HT-29 (cell line): ENCODE measurements around the gene CTNNA3. TPM values are rescaled to one million over a fixed set of nuclear protein-coding genes. Genes with fewer than 3 reads are reported as not detected.
"Not testable (repeated sequence)": the region's sequence is repeated elsewhere in the genome, so short reads cannot be mapped to it uniquely, and the experiment has no call there.

ENCODE experiments used
- DNase-seq: peaks from one replicate; pipeline ENCODE4 v3.0.0-alpha.2; 2015; ENCODE audit warnings: low spot score
- total RNA-seq: library from RNA; depleted of rRNA; stranded (reverse); fragments of >200 nt; shearing (Covaris generic); gene quantifications from 2 replicates; pipeline ENCODE4 v1.2.3, GENCODE V29; 2014; rRNA removed

Gene CTNNA3
- not detected in 2 replicates for total RNA-seq

DNA sequence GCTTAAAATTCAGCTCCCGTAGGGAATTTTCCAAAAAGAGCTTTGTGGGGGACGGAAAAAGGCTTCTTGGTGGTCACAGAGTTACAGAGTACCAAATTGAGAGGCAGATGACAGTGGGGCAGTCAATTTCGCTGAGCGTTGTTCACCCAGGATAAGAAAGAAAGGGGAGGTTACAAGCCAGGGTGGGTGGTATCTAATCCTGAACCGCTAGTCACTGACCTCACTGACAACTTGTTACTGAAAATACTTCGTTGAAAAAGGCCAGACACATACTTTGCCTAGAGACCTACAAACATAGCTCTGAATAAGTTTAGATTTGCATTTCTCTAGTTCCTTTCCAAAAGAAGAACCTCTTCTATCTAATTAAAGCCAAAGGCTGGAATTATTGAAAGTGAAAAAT is at the start of gene CTNNA3:
CTNNA3 (minus strand) TSS at position 167 of the 400 bp plus-strand sequence.
- DNase-seq: no peak

DNA sequence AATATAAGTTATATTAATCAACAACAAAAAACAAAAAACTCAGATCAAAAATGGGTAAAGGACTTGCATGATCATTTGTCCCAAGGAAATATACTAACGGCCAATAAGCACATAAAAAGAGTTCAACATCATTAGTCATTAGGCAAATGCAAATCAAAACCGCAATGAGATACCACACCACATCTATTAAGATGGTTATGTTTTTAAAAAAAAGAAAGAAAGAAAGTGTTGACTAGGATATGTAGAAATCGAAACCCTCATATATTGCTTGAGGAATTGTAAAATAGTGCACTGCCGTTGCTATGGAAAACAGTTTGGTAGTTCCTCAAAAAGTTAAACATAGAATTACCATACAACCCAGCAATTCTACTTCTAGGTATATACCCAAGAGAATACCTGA is 39.4 kb upstream of the CTNNA3 start:
- DNase-seq: no peak

DNA sequence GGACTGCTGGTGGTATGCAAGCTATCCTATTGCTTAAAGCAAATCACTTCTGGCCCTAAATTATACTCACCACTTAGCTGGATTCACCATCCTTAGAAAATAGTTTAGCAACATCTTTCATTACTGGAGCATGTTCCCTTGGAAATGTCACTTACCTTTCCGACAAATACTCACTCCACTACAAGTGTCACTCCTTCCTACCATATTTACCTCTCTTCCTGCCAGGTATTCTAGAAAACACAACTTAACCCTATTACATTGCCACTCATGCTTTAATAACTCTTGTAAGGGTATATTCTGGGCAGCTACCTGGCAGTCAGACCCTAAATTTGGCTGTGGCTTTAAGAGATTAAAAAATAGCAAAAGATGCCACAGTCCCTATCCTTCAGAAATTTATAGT is 37.5 kb upstream of the CTNNA3 start:
- DNase-seq: no peak

DNA sequence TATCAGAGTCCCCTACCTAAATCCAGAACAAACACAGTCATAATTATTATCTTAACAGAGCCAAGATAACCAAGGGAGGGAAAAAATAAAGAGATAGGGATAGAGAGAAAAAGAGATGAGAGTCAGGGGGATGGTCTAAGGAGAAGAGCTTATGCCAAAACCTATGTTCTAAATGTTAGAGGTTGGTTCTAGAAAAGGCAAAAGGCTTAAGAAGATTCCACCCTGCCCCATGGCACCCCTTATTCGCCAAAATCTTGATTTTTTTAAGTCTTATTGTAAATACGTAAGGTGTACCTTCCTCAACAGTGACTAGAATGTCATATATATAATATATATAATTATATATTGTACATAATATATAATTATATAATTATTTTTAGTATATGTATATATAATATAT is 29.6 kb upstream of the CTNNA3 start:
- no peak for DNase-seq

DNA sequence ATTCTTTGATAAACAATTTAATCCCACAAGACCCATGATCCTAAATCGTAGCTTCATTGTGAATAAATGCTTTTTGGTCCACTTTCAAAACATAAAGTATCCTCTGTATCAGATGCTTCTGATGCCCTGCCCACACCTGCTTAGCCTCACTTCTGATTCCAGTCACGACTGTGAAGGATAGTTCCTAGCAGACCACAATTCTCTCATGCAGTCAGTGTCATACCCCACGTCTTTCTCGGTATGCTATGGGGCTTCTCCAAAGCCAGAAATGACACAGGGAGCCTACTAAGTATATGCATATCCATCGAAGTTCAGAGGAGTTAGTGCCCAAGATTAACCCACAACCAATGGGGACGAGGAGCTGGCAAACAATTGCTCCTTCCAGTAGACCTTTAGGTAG is 27.6 kb upstream of the CTNNA3 start:
- DNase-seq: no peak

DNA sequence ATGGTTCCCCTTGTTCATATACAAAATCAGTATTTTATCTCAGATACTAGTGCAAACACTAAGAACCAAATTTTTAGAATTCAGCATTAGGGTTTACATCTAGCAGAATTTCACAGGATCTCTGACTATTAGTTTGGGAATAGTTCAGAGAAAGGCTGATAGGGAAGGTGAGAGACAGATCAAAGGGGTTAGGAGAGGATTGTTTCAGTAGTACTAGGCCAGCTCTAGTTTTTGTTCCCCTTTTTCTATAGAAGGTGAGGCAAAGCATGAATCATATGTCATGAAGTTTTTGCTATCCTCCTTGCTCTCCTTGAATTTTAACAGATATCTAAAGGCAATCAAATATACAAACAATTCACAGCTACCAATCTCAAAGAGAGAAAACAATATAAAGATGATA is 26.1 kb upstream of the CTNNA3 start:
- no peak for DNase-seq

DNA sequence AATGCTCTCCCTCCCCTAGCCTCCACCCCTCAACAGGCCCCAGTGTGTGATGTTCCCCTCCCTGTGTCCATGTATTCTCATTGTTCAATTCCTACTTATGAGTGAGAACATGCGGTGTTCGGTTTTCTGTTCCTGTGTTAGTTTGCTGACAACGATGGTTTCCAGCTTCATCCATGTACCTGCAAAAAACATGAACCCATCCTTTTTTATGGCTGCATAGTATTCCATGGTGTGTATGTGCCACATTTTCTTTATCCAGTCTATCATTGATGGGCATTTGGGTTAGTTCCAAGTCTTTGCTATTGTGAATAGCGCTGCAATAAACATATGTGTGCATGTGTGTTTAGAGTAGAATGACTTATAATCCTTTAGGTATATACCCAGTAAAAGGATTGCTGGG is 20.5 kb upstream of the CTNNA3 start:
- not testable (repeated sequence) for DNase-seq

DNA sequence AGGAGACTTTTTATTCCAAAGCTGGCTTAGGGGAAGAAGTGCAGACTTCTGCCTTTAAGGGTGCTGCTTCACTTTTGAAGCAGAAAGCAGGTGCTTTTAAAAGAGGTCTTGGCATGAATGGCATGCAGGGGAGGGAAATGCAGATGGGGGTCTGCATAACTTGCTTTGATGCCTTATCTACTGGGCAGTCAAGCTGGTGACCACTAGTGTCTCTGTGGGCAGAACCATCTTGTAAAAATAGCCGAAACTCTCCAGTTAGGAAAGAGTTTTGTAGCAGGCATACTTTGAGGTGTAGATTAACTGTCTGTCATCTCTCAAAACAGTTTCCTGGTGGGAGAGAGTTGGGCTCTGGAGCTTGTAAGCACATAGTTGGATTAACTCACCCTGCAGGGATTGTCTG is 9.9 kb upstream of the CTNNA3 start:
- no peak for DNase-seq

DNA sequence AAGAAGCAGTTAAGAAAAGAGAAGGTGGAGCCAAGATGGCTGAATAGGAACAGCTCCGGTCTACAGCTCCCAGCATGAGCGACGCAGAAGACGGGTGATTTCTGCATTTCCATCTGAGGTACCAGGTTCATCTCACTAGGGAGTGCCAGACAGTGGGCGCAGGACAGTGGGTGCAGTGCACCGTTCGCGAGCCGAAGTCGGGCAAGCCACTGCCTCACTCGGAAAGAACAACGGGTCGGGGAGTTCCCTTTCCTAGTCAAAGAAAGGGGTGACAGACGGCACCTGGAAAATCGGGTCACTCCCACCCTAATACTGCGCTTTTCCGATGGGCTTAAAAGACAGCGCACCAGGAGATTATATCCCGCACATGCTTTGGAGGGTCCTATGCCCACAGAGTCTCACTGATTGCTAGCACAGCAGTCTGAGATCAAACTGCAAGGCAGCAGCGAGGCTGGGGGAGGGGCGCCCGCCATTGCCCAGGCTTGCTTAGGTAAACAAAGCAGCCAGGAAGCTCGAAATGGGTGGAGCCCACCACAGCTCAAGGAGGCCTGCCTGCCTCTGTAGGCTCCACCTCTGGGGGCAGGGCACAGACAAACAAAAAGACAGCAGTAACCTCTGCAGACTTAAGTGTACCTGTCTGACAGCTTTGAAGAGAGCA is 3.7 kb upstream of the CTNNA3 start:
- not testable (repeated sequence) for DNase-seq

DNA sequence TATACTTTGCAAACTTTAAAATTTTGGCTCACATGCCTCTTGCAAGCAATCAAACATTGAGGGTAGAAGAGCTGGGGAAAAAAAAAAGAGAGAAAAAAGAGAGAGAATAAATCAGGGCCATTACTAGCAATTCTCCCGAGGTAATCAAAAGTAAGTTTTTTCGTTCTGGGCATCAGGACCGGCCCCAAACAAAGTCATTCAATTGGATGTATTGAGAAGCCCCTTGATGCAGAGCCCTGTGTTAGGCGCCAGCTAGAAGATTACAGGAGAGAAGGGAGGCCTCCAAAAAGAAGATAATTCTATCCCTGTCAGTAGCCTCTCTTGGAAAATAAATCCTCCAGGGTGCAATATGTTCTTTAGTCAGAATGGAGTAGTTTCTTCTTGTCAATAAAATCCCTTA is 2.2 kb upstream of the CTNNA3 start:
- DNase-seq: no peak

DNA sequence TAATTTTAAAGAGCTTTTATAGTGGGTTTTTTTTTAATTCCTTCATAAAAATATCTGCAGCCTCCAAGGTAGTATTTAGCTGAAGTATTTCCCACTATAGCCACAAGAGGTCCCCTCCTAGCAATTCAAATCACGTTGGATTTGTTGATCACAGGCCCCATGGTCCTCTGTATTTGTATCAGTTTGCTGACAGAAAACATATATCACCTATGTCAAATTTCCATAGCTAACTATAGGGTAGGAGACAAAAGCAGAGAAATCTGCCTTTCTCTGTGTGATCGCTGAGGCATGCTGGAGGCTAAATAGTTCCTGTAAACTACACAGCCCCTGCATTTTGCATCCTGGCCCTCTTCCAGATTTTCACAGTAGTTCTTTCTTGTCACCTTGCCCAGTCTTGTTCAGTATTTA is 1.7 kb upstream of the CTNNA3 start:
- peak; percentile 75 for DNase-seq

DNA sequence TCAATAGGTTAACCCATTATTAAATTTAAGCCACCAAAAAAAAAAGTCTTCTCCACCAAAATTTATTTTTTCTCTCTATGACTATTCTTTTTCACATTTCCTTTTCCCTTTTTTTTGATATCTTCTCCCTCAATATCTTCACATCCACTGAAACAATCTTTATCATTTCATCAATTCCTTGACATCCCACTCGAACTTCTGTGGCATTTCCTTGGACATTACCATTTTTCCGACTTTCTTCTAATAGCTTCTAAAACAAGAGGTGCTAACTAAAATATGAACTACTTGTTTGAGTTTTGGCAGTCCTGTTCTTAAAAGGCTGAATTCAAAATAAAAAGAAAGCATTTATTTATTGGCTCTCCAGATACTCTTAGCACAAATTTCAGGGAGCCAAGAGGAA is 684 bp upstream of the CTNNA3 start:
- no peak for DNase-seq

DNA sequence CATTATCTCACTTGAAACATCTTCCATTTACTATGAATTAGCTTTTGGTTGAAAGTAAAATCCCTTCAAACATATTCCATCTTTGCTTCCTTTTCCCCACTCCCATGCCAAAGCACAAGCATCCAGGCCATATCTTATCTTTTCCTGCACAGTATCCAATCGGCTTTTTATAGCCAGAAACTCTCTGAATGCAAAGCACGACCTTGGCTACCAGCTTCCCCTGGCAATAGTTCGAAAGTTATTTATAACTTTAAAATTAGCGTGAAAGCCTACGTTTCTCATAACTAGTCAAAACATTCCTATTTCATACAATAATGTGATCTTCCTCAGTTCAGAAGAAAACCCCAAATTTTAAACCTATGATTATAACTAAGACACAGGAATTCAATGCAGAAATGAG is 440 bp downstream of the CTNNA3 start:
- no peak for DNase-seq

DNA sequence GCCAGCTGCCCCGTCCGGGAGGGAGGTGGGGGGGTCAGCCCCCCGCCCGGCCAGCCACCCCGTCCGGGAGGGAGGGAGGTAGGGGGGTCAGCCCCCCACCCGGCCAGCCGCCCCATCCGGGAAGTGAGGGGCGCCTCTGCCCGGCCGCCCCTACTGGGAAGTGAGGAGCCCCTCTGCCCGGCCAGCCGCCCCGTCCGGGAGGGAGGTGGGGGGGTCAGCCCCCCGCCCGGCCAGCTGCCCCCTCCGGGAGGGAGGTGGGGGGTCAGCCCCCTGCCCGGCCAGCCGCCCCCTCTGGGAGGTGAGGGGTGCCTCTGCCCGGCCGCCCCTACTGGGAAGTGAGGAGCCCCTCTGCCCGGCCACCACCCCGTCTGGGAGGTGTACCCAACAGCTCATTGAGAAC is 4.1 kb downstream of the CTNNA3 start:
- DNase-seq: not testable (repeated sequence)

DNA sequence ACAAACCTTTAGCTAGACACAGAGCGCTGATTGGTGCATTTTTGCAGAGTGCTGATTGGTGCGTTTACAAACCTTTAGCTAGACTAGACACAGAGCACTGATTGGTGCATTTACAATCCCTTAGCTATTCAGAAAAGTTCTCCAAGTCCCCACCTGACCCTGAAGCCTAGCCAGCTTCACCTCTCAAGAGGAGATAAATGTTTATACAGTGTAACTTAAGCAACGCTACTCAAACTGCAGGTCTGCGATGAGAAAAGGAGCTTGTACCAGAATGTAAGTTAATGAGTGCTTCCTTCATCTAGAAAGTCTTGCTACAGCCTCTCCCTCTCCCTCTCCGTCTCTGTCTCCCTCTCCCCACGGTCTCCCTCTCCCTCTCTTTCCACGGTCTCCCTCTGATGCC is 5.5 kb downstream of the CTNNA3 start:
- not testable (repeated sequence) for DNase-seq

DNA sequence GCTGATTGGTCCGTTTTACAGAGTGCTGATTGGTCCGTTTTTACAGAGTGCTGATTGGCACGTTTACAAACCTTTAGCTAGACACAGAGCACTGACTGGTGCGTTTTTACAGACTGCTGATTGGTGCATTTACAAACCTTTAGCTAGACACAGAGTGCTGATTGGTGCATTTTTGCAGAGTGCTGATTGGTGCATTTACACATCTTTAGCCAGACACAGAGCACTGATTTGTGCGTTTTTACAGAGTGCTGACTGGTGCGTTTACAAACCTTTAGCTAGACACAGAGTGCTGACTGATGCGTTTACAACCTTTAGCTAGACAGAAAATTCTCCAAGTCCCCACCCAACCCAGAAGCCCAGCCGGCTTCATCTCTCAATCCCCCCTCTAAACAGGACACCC is 11.9 kb downstream of the CTNNA3 start:
- not testable (repeated sequence) for DNase-seq

DNA sequence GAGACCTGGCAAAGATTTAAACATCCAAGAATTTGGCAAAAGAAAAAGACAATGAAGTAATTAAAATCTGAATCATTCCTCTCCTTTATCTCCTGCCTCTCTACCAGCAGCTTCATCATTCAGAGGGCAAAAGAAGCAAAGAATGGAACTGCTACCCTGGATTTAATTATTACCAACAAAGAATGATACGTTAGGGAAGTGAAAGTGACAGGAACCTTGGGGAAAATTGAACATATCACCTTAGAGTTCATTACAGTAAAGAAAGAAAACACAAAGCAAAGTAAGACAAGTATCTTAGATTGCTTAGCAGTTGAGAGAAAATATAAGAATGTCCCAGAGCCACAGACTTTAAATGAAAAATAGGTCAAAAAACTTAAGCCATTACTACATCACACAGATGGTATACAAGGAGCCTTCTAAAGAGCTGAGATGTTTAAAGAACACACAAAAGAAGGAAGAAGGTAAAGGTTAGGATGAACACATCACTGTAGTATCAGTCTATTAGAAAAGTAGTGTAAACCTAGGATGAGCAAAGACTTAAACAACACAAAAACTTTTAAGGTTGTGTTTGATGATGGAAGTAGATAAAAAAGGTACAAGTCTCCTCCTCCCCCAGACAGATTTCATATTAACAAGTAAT is 17.5 kb downstream of the CTNNA3 start:
- DNase-seq: no peak

DNA sequence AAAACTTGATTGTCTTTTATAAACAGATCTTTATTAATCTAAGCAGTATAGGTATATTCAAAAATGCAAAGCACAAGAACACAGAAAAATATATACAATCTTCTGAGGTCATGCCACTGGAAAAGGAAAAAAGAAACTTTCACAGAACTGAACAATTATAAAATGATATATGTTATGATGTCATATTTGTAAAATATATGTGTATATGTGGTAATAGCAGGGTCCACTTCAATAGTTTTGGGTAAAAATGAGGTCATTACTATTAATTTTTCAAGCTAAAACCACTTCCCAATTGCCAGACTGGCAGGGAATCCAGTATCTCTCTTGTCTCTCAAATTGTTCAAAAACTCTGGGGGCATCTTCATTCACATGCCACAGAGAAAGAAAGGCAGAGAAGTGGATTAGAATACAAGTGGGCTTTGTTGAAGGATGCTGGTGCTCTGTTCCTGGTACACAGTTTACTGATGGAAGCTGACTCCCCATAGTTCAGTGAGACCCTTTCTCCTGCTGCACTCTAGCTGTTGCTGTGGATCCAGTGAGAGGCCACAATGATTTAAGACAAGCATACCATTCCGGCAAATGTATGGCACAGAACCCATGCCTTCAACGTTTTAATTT is 19.7 kb downstream of the CTNNA3 start:
- DNase-seq: no peak

DNA sequence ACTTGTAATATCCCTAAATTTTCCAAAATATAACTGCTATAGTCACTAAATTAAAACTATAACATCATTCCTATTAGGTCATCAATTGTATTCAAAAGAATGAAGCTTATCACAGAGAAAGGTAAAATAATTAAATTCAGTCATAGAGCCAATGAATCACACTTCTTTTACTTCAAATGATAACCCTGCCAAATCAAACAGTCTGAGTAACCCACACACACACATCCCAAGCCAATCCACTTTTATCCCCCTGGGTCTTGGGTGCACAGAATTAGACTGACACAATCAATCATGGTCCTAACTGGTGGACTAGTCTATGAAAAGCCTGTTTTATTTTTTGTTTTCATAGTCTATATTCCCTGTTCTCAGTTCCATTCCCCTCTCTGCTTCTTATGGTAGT is 25.6 kb downstream of the CTNNA3 start:
- DNase-seq: no peak

DNA sequence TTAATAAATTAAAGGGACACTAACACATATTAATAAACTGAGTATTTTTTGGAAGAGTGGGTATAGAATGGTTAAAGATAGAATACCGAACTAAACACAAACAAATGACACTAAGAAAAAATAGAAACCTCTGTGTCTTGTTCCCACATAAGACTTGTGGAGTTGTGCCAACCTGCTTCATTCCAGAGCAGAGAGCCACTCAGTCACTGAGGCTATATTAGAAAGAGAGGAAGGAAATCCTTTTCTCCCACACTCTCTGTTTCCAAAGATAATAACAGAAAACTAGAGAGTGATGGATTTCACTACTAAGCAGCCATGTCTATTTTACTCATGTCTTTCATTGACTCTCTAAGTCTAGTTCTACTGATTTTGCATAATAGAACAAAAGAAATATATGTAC is 26.0 kb downstream of the CTNNA3 start:
- no peak for DNase-seq

DNA sequence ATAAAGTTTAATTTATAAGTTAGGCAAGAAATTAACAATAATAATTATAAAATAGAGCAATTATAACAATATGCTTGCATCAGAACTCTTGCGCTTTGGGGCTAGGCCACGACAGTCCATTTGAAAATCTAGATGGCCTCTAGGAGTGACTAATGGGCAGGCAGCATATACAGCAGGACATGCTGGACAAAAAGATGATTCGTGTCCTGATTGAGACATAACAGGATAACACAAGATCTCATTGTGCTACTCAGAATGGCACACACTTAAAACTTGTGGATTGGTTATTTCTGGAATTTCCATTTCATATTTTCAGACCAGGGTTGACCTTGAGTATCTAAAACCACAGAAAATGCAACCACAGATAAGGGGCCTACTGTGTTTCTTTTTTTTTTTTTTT is 27.5 kb downstream of the CTNNA3 start:
- DNase-seq: no peak

DNA sequence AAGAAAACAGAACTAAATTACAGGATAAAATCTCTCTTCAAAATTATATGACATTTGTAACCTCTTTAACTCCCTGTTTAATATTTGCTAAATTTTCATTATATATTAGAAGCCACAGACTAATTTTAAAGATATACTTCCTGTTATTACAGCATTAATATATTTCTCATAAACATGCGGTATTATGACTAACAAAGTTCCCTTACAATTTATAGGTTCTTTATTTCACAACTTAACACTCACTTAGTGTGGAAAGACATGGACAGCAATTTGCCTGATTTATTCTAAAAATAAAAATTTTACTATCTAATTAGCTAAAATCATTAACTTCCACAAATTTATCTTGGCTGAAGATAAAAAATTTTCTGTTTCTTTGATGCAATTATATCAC is 29.0 kb downstream of the CTNNA3 start:
- no peak for DNase-seq

DNA sequence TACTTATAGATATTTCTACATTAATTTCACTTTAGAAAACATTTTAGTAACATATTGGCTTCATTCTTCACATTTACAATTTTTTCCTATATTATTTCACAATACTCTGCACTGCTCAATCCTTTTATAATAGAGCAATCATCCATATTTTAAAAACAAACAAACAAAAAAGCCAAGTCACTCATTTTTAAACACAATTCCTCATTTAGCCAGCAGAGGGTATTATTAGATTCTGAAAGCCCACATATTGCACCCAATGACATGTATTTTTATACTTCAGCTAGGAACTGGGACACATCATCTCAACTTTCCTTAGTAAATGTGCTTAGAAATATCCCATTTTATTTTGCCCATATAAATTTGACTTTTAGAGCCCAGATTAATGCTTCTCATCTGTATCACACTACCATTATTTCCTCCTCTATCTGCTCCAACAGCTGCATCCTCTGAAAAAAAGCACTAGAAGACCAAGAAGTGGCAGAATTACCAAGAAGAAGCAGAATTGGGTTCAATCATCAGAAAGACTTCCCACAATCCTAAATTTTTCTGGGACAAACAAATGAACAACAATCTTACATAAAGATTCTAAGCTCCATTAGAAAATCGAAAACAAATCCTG is 29.5 kb downstream of the CTNNA3 start:
- DNase-seq: peak; percentile 45
